Measurements from ENCODE around the gene FAF2. TPM values are rescaled to one million over a fixed set of nuclear protein-coding genes. Genes with fewer than 3 reads are reported as not detected.
"Not testable (repeated sequence)": the region's sequence is repeated elsewhere in the genome, so short reads cannot be mapped to it uniquely, and the experiment has no call there.

Gene FAF2
- total RNA-seq, 1 donor from 2014 or later: 50.2 TPM

- no peak for DNase-seq
These were observed 97.7 kb downstream of the FAF2 start for GRCh38 chr5:176545737-176546509.

DNA sequence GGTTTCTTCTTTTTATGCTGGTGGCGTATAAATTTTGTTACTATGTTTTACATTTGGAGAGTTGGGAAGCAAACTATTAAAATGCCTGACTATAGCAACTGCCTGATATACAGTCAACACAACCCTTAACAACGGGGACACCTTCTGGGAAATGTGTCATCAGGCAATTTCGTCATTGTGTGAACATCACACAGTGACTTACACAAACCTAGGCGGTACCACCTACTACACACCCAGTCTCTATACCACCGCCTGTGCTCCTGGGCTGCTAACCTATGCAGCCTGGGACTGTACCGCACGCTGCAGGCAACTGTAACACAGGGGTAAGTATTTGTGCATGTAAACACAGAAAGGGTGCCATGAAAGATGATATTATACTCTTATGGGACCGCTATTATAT lies 99.6 kb downstream of the FAF2 start:
- peak; percentile 24 for DNase-seq

DNA sequence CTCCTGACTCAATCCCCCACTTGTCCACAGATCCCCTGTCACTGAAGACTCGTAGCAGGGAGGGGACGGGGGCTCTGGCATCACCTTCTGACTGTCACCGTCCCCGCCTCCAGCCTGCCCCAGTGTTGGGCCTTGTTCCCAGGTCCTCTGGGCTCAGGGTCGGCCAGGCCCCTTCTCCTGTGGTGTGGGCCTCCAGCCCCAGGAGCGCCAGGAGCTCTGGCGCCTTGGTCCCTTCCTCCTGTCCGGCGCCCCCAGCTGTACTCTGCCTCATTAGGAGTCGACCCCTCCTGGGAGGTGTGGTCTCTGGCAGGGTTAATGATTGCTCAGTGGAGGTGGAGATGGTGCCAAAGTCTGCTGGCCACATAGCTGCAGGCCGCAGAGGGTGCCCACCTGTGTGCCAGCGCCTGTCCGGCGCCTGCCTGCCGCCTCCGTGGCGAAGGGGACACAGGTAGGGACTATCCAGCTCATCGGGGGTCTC lies 100.8 kb downstream of the FAF2 start, which contains the start of gene CDHR2:
CDHR2 (plus strand) TSS at position 376 of the 478 bp plus-strand sequence. CDS start 16,011 bp downstream, outside the sequence.
- no peak for DNase-seq

GRCh38 chr5:176549871-176550270 lies 101.7 kb downstream of the FAF2 start:
- DNase-seq: no peak

DNA sequence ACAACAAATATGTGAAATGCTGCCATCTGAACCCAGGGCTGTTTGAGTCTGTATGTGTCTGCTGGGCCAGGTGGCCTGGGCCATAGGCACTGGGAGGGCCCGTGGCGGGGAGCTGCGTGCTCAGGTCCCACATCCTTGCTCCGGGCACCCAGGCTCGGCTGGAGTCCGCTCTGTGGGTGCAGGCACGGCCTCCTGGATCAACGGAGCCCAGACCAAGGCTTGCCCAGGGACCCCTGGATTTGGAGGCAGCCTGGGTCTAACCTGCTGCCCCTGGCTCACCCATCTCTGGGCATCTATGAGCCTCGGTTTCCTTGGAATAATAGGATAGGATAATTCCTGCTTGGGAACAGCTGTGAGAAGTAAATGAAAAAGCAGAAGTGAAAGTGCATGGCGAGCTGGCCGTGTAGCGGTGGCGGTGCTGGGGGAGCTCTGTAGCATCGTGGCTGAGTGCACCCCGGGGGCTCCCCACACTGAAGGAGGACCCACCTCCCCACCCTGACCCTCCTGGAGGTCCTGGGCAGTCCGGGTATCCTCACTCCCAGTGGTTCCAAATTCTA lies 102.2 kb downstream of the FAF2 start:
- no peak for DNase-seq

DNA sequence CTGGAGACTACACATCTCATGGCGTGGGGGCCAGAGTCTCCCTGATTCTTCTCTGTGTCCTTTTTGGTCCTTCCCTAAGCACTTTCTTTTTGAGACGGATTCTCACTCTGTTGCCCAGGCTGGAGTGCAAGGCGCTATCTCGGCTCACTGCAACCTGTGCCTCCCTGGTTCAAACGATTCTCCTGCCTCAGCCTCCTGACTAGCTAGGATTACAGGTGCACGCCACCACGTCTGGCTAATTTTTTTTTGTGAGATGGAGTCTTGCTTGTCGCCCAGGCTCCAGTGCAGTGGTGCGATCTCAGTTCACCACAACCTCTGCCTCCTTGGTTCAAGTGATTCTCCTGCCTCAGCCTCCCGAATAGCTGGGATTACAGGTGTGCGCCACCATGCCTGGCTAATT lies 102.8 kb downstream of the FAF2 start:
- DNase-seq: not testable (repeated sequence)

DNA sequence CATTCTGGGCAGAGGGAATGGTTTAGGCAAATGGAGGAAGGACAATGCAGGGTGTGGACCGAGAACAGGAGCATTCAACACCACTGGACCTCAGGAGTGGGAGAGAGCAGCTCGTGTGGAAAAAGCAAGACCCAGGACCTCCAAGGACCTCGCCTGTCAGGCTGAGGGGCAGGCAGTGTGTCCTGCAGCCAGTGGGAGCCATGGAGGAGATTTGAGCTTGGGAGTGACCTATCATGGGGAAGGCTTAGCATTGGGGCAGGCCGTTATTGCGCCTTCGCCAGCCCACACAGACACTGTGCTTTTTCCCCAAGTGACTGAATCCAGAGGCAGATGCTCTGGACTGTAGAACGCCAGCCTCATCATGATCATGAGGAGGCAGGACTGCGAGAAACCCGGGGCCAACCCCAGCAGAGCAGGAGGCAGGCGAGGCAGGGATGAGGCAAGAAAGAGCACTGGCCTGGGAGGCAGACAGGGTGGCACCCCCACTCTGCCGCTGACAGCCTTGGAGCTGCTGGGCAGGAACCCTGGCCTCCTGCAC lies 104.2 kb downstream of the FAF2 start:
- DNase-seq: no peak

DNA sequence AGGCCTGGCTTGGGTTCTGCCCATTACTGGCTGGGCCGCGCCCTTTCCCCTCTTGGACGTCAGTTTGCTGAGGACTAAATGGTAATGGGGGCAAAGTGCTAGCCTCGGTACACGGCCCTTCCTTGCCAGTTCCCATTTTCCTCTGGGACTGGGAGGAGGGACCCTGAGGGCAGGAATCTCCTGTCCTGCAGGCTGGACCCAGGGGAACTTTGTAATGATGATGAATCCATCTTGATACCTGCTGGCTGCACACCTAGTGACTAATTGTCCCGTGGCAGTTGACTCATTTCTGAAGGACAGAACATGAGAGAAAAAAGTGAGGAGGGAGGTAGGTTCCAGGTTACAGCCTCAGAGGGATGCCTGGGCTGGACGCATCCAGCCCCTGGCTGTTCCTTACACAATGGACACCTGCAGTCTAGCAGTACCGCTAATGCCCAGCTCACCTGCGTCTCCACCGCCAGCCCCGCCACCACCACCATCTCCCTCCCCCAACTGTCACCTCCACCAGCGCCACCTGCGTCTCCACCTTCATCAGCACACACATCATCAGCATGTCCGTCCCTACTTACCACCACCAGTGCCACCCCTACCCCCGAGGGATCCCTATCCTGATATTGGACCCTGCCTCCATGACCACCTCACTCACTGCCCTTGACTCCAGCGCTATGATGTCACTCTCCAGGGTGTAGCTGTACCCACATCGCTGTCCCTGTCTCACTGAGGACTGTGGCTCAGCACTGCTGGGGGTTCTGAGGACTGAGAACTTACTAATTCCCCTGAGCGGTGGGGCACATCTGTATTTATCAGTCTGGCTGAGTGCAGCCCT lies 105.3 kb downstream of the FAF2 start:
- no peak for DNase-seq

DNA sequence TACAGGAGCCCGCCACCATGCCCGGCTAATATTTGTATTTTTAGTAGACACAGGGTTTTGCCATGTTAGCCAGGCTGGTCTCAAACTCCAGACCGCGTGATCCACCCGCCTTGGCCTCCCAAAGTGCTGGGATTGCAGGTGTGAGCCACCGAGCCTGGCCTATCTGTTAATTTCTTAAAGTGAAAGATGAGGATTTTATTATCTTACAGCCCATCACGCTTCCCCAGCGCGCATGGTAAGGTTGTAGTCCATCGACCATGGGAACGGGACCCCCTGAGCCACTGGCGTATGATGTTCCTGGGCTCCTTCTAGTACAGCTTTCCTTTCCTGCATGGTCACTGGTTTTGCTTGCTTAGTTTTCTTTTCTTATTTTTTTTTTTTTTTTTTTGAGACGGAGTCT lies 109.7 kb downstream of the FAF2 start:
- no peak for DNase-seq

Other genes with a start within 250 kb of the FAF2 start
- 1.5 and 3.9 TPM in 2 replicates for gene SIMC1, start 210.0 kb upstream of the FAF2 start, total RNA-seq
- 88.0 and 101 TPM in 2 replicates for gene KIAA1191, start 86.6 kb upstream of the FAF2 start, total RNA-seq
- gene ARL10, start 82.9 kb upstream of the FAF2 start, total RNA-seq: 14.7 and 15.0 TPM in 2 replicates
- 9.8 and 14.1 TPM in 2 replicates for gene NOP16, start 59.8 kb upstream of the FAF2 start, total RNA-seq
- gene HIGD2A, start 59.6 kb upstream of the FAF2 start, total RNA-seq: 27.9 and 47.3 TPM in 2 replicates
- 107 and 163 TPM in 2 replicates for gene CLTB, start 31.8 kb upstream of the FAF2 start, total RNA-seq
- 4.1 and 8.6 TPM in 2 replicates for gene RNF44, start 89.0 kb downstream of the FAF2 start, total RNA-seq
- gene CDHR2, start 101.0 kb downstream of the FAF2 start, total RNA-seq: under 0.01 TPM in 1 of 2 replicates, not detected in the other
- gene GPRIN1, start 161.8 kb downstream of the FAF2 start, total RNA-seq: 7.7 and 8.7 TPM in 2 replicates
- 0.84 and 1.4 TPM in 2 replicates for gene SNCB, start 182.1 kb downstream of the FAF2 start, total RNA-seq
- not detected in 2 replicates for gene EIF4E1B, start 182.3 kb downstream of the FAF2 start, total RNA-seq
- 51.2 and 53.6 TPM in 2 replicates for gene TSPAN17, start 199.1 kb downstream of the FAF2 start, total RNA-seq